22Rv1 (cell line): ENCODE results near the gene WDR91.

Source experiments
- CTCF ChIP-seq: fragments of 450-650 bp; IDR thresholded peaks from 2 replicates; pipeline ENCODE4 v1.5.1; 2017; ENCODE audit warnings: mild to moderate bottlenecking
- ZFX ChIP-seq: fragments of 450-650 bp; IDR thresholded peaks from 2 replicates; pipeline ENCODE4 v1.6.1; 2017; ENCODE audit warnings: antibody characterized with exemption, borderline replicate concordance

GRCh38 chr7:135150072-135150782 is 61.1 kb downstream of the WDR91 start:
- TF ChIP-seq CTCF (no peak), ZFX (no peak)
